ENCODE measurements around the gene CHD9. TPM values are rescaled to one million over a fixed set of nuclear protein-coding genes. Genes with fewer than 3 reads are reported as not detected.
"Not testable (repeated sequence)": the region's sequence is repeated elsewhere in the genome, so short reads cannot be mapped to it uniquely, and the experiment has no call there.

Gene CHD9
- total RNA-seq, 2 donors from 2014 or later, result 56.3 to 62.6 TPM

- H3K36me3 ChIP-seq, result no peaks in the 10 kb centered on the region
- WGBS, result 37% methylated on average over 6 of the region's 6 CpGs
- TF ChIP-seq POLR2AphosphoS5 (IDR thresholded peaks at IDR 0.05) (peak; percentile 95), CTCF (IDR thresholded peaks at IDR 0.05) (no peak), POLR2A (IDR thresholded peaks at IDR 0.05) (peak; percentile 28)
- peak overlapping the region; percentile 79 to 80 for H3K27ac ChIP-seq
- H3K27me3 ChIP-seq (replicated peaks; ENCODE audit: insufficient read depth), result no peaks in the 10 kb centered on the region
- peak; percentile 93 for DNase-seq (ENCODE audit: low spot score)
- intact Hi-C loops (cut with DNase I), result no loop called here
- no peak overlapping the region for H3K4me3 ChIP-seq
- H3K4me1 ChIP-seq (replicated peaks), result peaks cover 20% of the 10 kb centered on the region
- H3K9me3 ChIP-seq, result no peaks in the 10 kb centered on the region
Observed at GRCh38 chr16:53045341-53046220, 9.2 kb upstream of the CHD9 start.

DNA sequence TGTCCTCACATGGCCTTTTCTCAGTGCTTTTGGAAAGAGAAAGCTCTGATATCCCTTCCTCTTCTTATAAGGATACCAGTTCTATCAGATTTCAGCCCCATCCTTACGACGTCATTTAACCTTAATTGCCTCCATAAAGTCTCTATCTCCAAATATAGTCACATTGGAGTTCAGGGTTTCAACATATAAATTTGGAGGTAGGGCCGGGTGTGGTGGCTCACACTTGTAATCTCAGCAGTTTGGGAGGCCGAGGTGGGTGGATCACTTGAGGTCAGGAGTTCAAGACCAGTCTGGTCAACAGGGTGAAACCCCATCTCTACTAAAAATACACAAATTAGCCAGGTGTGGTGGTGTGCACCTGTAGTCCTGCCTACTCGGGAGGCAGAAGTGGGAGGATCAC, 7.3 kb upstream of the CHD9 start:
- H3K27me3 ChIP-seq (replicated peaks; ENCODE audit: insufficient read depth); DNase-seq (ENCODE audit: low spot score); intact Hi-C loops (cut with DNase I); H3K4me3 ChIP-seq; H3K36me3 ChIP-seq; H3K9me3 ChIP-seq: not testable (repeated sequence)
- peaks cover 13% of the 10 kb centered on the region for H3K4me1 ChIP-seq (replicated peaks)
- WGBS, result 82% methylated on average over 5 of the region's 5 CpGs
- H3K27ac ChIP-seq, result peak overlapping the region in 1 of 2 donors; percentile 79

DNA sequence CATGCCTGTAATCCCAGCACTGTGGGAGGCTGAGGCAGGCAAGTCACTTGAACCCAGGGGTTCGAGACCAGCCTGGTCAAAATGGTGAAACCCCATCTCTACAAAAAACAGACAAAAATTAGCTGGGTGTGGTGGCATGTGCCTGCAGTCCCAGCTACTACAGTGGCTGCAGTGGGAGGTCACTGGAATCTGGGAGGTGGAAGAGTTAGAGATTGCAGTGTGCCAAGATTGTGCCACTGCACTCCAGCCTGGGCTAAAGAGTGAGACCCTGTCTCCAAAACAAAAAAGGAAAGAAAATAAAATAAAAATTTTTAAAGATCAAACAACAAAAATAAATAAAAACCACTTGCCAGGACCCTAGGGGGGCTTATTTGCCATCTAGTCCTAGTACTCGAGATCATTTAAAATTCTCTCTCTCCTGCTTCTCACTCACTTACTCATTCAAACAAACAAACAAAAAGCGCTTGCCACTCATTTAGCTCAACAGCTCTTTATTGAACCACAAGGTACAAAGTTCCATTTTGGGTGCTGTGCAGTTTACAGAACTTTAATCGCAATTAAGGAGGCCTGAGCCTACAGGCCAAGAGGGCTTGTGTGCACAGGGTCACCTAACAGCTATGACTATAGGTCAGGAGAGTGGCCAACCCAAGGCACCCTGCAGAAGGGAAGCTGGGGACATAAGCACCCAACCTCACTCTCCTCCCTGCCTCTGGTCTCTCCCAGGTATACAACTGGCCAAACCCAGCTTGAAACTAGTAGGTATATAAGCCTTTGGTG, 6.5 kb upstream of the CHD9 start:
- 86% methylated on average over 4 of the region's 4 CpGs for WGBS
- H3K27ac ChIP-seq, result no peak overlapping the region
- H3K27me3 ChIP-seq (replicated peaks; ENCODE audit: insufficient read depth), result no peaks in the 10 kb centered on the region
- peaks cover 10% of the 10 kb centered on the region for H3K4me1 ChIP-seq (replicated peaks)
- H3K4me3 ChIP-seq, result no peak overlapping the region
- no peak for TF ChIP-seq POLR2AphosphoS5 (IDR thresholded peaks at IDR 0.05)
- no peak for TF ChIP-seq CTCF (IDR thresholded peaks at IDR 0.05)
- no peak for TF ChIP-seq POLR2A (IDR thresholded peaks at IDR 0.05)
- intact Hi-C loops (cut with DNase I), result no loop called here
- no peak for DNase-seq (ENCODE audit: low spot score)
- H3K9me3 ChIP-seq, result no peaks in the 10 kb centered on the region
- no peaks in the 10 kb centered on the region for H3K36me3 ChIP-seq

- 100% methylated on average over 4 of the region's 4 CpGs for WGBS
- not testable (repeated sequence) for H3K27me3 ChIP-seq (replicated peaks; ENCODE audit: insufficient read depth); H3K36me3 ChIP-seq; DNase-seq (ENCODE audit: low spot score); H3K4me1 ChIP-seq (replicated peaks); H3K9me3 ChIP-seq; H3K4me3 ChIP-seq; H3K27ac ChIP-seq
- intact Hi-C loops (cut with DNase I), result loop anchor here (10.0 kb wide), 1 partner anchor 234 kb away; no protein-coding TSS in a partner anchor
Observed at GRCh38 chr16:53051255-53051654, 3.5 kb upstream of the CHD9 start.

GRCh38 chr16:53052519-53053501, 2.0 kb upstream of the CHD9 start, which contains the start of gene CHD9NB:
Gene CHD9NB, minus strand, starts transcription at chr16:53052897. Its CDS starts 8,739 bp downstream, at chr16:53044158.
- H3K27me3 ChIP-seq (replicated peaks; ENCODE audit: insufficient read depth), result no peaks in the 10 kb centered on the region
- intact Hi-C loops (cut with DNase I), result loop anchor here (10.0 kb wide), 1 partner anchor 232 kb away; no protein-coding TSS in a partner anchor
- H3K36me3 ChIP-seq, result no peaks in the 10 kb centered on the region
- no peak within 1 kb of the TSS for H3K4me3 ChIP-seq
- no peaks in the 10 kb centered on the region for H3K4me1 ChIP-seq (replicated peaks)
- TF ChIP-seq CTCF (IDR thresholded peaks at IDR 0.05) (no peak), POLR2A (IDR thresholded peaks at IDR 0.05) (peak; percentile 43), POLR2AphosphoS5 (IDR thresholded peaks at IDR 0.05) (peak; percentile 89)
- peak within 1 kb of the TSS; percentile 53 to 55 for H3K27ac ChIP-seq
- peak; percentile 87 for DNase-seq (ENCODE audit: low spot score)
- H3K9me3 ChIP-seq, result no peaks in the 10 kb centered on the region
- 59% methylated on average over 2 of the region's 2 CpGs for WGBS

Data from prostate gland (tissue), 2 donors.